ENCODE data around the gene TBC1D8.

The TBC1D8 gene

GRCh38 chr2:100975521-100975785 is 175.7 kb downstream of the TBC1D8 start:
- DNase-seq (ENCODE audit: low spot score), result no peak
- POLR2A ChIA-PET (ENCODE audit: low non-redundant PET), result no interaction called here
- CTCF ChIA-PET, result no interaction called here
- no peak overlapping the region for H3K27ac ChIP-seq
- TF ChIP-seq, protein P1, sequence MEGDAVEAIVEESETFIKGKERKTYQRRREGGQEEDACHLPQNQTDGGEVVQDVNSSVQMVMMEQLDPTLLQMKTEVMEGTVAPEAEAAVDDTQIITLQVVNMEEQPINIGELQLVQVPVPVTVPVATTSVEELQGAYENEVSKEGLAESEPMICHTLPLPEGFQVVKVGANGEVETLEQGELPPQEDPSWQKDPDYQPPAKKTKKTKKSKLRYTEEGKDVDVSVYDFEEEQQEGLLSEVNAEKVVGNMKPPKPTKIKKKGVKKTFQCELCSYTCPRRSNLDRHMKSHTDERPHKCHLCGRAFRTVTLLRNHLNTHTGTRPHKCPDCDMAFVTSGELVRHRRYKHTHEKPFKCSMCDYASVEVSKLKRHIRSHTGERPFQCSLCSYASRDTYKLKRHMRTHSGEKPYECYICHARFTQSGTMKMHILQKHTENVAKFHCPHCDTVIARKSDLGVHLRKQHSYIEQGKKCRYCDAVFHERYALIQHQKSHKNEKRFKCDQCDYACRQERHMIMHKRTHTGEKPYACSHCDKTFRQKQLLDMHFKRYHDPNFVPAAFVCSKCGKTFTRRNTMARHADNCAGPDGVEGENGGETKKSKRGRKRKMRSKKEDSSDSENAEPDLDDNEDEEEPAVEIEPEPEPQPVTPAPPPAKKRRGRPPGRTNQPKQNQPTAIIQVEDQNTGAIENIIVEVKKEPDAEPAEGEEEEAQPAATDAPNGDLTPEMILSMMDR (conservative IDR thresholded peaks at IDR 0.05; ENCODE audit: low read depth), result no peak

DNA sequence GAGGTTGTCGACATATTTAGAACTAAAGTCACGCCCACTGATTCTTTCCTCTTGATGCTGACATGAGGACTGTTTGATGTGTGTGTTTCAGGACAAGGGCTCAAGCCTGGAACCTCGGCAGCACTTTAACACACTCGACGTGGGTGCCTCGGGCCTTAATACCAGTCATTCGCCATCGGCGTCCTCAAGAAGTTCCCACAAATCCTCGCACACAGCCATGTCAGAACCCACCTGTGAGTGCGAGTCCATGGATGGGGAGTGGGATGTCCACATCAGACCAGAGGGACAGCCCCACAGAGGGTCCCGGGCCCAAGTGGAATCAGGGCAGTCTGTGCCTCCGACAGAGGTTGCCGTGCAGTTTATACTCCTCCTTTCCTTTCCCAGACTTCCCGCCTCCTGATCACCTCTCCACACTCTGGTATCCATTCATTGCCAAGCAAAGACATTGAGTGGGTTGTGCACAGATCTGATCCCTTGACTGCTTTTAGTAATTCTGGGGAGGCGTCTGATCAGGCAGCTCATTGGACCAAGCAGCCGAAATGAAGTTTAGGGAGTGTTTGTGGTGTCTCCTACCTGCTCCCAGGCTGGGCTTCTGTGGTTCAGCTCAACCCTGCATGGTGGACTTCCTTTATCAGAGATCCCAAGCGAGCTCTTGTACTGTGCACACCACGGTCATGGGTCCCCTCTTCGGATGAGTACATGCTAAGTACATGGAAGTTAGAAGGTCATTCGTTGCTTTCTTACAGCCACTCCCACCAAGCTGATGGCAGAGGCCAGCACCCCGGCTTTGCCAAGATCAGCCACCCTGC is 176.3 kb downstream of the TBC1D8 start:
- ChIA-PET POLR2A (ENCODE audit: low non-redundant PET) (no interaction called here), CTCF (no interaction called here)
- TF ChIP-seq, protein P1 (conservative IDR thresholded peaks at IDR 0.05; ENCODE audit: low read depth), result no peak
- DNase-seq (ENCODE audit: low spot score), result no peak
- no peak overlapping the region for H3K27ac ChIP-seq

GRCh38 chr2:100972452-100972851 is 178.7 kb downstream of the TBC1D8 start:
- no peak for DNase-seq (ENCODE audit: low spot score)
- H3K27ac ChIP-seq, result no peak overlapping the region
- TF ChIP-seq, protein P1 (conservative IDR thresholded peaks at IDR 0.05; ENCODE audit: low read depth), result no peak
- ChIA-PET CTCF (no interaction called here), POLR2A (ENCODE audit: low non-redundant PET) (no interaction called here)

DNA sequence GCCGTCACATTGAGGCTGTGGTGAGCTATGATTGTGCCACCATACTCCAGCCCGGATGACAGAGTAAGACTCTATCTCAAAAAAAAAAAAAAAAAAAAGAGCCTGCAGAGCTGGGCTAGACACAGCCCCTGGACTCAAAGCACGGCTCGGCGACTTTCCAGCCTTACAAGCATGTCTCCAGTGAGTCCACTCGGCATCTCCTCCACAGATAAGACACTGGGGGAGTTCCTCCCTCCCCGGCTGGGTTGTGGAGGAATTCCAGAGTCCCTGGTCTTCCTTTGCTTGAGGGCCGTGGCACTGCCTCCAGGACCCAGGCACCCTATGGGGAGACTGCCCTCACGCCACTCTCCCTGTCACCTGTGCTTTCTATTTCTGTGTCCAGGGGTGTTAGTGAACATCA is 180.0 kb downstream of the TBC1D8 start:
- TF ChIP-seq, protein P1 (conservative IDR thresholded peaks at IDR 0.05; ENCODE audit: low read depth), result no peak
- CTCF ChIA-PET, result interaction anchor here (0.7 kb wide), 1 partner anchor 13 kb away, joined by 6 read pairs; no protein-coding TSS in a partner anchor
- no peak overlapping the region for H3K27ac ChIP-seq
- POLR2A ChIA-PET (ENCODE audit: low non-redundant PET), result interaction anchor here (0.6 kb wide), 1 partner anchor 135 kb away, joined by 5 read pairs; no protein-coding TSS in a partner anchor
- DNase-seq (ENCODE audit: low spot score), result no peak

DNA sequence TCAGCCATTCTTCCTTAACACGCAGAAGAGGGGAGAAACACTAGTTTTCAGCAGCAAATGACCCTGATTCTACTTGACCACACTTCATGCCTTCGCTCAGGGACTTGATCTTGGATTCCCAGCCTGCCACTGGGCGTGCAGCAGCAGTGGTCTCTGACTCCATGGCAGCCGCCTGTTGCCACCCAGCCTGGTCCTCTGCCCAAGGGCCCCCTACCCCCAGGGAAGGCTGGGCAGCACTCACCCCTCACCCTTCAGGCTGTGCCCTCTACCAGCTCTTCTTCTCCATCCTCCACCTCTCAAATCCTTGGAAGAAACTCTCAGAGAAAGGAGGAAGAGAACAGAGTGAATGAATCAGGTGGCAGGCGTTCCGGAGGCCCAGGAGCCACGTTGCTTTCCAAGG is 181.2 kb downstream of the TBC1D8 start:
- TF ChIP-seq, protein P1 (conservative IDR thresholded peaks at IDR 0.05; ENCODE audit: low read depth), result no peak
- POLR2A ChIA-PET (ENCODE audit: low non-redundant PET), result no interaction called here
- CTCF ChIA-PET, result no interaction called here
- H3K27ac ChIP-seq, result no peak overlapping the region
- no peak for DNase-seq (ENCODE audit: low spot score)

DNA sequence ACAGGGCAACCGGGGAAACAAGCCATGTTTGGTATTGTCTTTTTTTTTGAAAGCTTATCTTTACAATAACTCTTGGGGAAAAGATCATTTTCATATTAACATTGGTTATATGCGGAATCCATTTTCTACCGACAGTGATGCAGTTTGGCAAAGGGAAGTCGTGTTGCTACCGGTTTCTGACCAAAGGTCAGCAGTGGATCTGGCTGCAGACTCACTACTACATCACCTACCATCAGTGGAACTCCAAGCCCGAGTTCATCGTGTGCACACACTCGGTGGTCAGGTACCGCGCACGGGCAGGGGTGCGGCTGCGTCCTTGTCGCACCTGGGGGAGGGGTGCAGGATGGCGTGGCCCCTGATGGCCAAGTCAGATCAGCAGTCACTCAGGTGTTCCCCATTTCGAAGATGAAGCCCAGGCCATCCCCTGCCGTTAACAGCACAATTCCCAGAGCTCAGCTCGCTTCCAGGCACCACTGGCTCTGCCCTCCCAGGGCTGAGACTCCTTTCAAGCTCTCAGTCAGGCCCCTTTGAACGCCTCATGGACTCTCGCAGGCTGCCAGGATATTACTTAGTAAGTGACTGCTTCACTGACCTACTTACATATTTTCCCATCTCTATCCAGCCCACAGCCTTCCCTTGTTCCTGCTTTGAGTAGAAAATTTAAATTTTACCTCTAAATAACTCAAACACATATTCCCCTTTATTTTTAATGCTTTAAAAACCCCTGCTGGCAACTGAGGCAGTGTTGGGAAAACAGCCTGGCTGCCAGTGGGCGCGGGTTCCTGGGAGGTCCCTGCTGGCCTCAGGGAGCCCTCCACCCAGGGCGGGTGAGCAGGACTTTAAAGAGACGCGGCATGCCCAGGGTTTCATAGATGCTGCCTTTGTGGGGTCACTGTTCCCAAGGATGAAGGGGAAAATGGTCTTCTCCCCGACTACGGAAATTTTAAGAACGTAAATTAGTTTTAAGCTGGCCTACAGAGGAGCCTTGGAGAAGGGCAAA is 182.7 kb downstream of the TBC1D8 start:
- no peak overlapping the region for H3K27ac ChIP-seq
- ChIA-PET CTCF (no interaction called here), POLR2A (ENCODE audit: low non-redundant PET) (no interaction called here)
- TF ChIP-seq, protein P1 (conservative IDR thresholded peaks at IDR 0.05; ENCODE audit: low read depth), result no peak
- DNase-seq (ENCODE audit: low spot score), result no peak
